GM18867 (cell line): ENCODE data around the gene PRSS38.

ENCODE experiments used
- ATAC-seq: cut with Tn5 transposase; IDR thresholded peaks from one replicate; pipeline ENCODE4 v1.9.1; 2021; ENCODE audit warnings: mild to moderate bottlenecking, moderate library complexity; ENCODE audit not compliant: unreplicated experiment

Gene PRSS38

DNA sequence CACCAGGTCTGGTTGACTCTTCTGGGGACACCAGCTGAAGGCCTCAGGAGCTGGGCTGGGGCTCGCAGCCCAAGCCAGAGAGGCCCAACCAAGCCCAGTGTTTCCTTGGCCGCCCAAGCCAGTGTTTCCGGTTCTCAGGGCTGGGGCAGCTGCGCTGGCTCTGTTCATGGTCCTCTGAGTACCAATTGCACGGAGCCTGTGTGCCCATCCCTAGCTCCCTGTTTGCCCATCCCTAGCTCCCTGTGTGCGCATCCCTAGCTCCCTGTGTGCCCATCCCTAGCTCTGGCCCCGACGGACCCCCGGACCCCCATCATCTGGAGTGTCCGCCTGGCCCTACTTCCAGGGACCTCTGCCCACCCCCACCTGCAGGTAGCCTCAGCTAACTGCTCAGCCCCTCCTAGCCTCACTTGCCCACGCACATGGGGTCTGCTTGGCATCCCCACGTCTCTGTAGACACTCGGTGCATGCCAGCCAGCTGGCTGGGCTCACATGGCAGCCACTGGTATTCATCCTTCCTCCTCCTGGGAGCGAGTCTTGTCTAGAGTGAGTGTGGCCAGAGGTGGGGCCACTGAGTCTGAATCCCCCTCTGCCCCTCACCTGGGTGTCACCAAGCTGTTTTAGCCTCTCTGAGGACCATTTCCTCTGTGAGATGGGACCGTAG, 68.3 kb downstream of the PRSS38 start:
- ATAC-seq: no peak

DNA sequence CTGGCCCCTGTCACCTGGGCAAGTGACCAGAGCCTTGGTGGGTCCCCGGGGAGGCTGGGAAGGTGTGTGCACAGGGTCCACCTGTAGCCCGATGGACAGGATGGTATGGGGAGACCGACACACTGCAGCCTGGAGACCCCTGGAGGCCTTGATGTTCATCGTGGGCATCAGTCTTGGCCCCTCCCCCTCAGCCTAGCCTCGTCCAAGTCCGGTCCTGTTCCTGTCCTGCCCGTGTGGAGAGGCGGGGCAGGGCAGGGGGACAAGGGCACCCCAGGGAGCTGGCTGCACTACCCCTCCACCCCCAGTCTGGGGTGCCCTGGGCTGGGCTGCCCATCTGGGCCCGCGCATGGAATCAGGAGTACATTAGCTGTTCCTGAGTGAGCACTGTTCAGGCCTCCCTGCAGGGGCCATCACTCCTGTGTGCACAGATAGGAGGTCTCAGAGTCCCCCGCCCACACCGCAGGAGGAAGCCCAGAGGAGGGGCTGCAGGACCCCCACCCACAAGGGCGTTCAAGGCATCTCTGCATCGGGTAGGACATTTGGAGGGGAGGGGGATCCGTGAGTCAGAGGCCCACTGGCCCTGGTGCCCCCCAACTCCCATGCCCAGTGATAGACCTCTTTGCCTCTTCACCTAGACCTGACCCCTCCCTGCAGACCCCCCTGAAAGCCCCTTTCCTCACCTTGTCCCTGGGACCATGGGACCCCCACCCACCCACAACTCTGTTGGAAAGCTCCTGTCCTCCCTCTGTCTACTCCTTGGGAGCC, 69.1 kb downstream of the PRSS38 start:
- ATAC-seq: no peak

DNA sequence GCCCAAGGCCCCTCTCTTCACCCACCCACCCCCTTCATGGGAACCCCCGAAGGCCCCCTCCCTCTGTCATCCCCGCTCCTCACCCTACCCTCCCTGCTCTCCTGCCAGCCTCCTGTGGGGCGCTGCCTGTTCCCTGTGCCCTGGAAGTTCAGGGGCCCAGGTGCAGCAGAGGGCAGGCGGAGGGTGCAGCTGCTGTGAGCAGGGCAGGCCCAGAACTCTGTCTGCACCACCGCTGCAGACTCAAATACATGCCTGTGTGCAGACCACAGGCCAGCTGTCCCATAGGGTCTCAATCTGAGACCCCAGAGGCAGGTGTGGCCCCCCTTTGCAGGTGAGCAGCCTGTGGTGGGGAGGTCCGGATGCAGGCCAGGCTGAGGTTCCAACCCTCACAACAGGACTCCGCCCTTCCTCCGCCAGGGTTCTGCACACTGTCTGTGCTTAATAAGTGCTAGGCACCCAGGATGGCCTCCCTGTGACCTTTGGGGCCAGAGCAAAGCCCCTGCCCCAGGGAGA, 69.7 kb downstream of the PRSS38 start:
- no peak for ATAC-seq

DNA sequence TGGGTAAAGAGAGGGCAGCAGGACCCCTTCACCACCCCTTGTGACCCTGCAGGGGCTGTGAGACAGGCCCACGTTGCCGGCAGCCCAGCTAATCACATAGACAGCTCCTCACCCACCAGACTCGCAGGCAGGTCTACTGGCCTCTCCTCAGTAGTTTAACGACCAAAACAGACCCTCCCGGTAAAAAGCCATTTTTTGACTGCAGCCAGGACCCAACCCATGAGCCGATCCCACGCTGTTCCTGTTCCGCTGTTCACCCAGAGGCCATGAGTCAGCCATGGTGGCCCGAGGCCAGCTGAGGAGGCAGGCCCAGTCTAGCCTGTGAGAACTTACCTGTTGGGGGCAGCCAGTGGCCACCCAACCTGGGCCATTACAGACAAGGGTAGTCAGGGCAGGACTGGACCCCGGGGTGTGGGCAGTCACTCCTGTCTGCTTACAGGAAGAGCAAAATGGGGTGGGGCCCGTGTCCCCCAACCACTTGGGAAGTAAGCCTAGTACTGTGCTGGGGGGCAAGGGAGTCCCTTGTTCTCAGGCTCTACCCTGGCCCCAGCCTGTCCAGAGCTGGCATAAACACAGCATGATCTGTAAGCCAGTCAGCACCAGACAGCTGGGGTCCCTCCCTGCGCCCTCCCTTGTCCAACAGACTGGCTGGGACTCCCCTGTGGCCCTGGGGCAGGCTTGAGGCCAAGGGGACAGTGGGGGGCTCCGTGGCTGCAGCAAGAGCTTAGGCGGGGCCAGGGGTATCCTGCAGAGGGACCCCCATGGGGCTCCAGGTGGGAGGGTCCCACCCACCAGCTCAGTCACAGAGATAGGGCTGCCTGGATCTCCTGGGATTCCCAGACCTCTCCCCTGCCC, 70.4 kb downstream of the PRSS38 start:
- no peak for ATAC-seq

DNA sequence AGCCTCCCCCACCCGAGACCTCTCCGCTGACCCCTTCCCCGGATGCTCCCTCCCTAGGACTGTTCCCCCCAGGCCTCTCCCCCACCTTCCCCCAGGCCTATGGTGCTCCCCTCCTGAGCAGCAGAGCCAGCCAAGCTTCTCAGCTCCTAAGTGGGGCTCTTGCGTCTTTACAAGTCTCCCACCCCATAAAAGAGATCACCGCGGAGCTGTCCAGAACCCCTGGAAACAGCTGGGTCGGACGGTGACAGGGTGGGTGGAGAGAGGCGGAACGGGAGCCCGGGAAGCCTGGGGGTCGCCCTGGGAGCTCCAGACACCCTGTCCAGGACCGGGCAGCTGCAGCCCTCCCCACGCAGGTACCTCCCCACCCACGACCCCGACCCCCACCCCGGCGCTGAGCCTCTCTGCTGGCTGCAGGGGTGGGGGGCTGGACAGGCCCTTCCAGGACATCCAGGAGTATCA, 71.1 kb downstream of the PRSS38 start:
- ATAC-seq: no peak

DNA sequence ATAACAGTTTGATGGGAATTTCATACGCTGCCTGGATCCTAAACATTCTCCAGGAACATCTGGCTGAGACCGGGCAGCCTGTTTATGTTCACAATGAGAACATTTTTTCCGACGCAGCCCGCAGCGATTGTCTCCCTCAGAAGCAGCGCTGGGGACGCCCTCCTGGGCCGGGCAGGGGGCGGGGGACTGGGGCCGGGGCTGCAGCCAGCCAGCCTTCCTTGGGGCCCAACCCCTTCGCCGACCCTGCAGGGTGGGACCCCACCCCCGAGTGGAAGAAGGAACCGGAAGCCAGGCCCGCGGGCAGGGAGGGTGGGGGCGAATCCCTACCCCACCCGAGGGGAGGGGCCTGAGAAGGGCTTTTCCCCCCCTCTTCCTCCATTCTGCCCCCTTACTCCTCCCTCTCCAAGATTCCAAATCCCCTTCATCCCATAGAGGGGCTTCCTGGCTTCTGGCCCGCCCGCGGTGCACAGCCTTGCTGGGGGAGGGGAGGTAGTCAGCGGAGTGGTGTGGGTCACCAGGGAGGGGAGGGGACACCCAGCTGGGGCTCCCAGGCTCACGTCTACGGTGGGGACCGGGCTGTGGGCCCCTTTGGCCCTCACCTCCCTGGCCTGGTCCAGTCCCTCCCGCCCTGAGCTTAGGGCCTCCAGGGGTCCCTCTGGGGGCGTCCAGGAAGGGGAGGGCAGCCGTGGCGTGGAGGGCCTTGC, 71.7 kb downstream of the PRSS38 start:
- no peak for ATAC-seq

DNA sequence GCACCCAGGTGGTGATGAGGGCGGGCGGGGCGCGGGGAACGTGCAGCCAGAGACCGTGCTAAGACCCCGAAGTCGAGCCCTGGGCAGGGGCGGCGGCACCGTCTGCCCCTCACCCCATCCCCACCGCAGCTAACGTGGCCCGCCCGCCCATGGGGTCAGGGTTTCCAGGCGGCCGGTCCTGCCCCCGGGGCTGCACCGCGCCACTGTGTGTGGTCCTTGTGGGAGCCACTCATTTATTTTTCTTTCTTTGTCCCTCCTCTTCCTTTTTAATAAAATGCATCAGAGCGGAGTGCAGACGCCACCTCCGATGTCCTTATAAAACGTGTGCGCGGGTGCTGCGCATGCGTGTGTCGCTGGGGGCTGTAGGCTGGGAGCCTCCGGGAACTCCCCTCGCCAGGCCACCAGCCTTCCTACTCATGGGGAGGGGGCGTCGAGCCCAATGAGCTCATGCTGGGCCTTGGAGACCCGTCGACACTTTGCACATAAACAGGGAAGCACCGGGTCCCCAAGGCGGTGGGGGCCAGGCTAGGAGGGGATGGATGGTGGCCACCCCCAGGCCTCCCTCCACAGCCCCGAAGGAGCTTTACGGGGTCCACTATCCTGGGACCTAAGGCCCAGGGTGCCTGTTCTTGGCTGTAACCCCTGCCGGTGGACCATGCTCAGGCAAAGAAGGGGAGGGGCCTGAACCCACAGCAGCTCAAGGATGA, 72.4 kb downstream of the PRSS38 start:
- ATAC-seq: no peak

DNA sequence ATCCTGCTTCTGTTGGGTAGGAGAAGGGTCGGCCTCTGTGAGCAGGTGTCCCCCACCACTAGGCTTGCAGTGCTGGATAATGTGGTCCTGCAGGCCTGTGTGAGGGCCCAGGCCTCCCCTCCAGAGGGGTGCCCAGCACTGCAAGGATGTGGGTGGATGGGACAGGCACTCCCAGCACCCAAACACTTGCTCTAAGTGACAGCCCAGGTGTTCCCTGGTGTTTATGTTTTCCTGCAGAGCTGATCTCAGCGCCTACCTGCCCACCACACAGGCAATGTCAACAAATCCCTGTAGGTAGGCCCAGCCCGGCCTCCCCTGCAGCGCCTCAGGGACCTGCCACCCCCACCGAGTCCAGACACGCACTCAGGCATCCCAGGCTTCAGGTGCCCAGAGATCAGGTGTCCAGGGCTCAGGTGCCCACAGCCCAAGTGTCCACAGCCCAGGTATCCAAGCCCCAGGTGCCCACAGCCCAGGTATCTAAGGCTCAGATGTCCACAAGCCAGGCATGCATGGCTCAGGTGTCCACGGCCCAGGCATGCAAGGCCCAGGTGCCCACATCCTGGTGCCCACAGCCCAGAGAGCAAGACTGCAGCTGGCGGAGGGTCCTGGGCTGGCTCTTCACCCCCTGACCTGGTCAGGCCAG, 73.0 kb downstream of the PRSS38 start:
- no peak for ATAC-seq

DNA sequence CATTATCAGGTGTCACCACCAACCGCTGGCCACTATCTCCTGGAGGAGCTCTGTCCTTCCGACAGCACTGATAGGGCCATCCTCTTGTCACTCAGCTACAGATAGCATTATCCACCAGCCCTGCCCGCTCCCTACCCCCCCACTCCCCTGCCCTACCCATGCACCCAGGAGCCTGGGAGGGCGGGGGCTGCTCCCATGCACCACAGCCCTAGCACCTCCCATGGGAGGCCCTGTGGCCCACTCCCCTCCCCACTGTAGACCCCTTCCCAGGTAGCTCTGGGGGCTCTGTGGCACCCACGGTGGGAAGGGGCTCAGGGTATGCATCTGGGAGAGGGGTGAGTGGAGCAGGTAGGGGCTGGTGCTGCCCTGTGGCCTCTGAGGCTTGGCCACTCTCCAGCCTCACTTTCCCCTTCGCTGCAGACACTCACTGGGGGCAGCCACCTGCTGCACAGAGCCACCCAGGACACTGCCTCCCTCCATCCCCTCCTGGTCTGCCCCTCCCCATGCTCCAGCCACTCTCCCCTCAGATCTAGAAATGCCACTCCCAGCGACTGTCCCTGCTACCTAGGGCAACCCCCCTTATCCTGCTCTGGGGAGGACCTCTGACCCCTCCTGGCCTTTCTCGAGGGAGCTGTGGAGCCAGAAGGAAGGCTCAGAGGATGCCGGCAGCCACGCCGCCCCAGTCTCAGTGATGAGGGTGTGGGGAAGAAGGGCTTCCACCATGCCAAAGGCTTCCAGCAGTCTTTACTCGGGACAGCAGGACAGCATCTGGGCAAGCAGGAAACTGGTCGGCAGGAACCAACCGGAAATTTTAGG, 73.8 kb downstream of the PRSS38 start:
- no peak for ATAC-seq

DNA sequence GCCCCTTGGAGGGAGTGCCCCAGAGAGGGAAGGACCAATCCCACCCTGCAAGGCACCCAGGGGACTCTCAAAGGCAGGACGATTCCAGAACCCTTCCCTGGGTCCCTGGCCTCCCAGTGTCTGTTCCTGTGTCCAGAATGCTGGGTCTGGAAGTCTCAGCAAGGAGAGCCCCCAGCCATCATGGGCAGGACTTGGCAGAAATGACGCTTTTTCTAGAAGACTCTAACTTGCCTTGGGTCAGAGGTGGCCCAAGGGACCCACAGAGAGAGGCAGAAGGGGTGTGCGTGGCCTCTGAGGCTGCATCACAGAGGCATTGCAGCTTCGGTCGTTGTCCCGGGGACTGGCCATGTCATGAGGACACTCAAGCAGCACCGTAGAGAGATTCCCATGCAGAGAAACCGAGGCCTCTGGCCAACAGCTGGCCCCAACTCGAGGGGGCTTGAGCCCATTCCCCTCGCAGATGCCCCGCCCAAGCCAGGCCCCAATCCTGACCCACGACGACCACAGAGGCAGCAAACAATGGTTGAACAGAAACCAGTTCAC, 74.5 kb downstream of the PRSS38 start:
- no peak for ATAC-seq

DNA sequence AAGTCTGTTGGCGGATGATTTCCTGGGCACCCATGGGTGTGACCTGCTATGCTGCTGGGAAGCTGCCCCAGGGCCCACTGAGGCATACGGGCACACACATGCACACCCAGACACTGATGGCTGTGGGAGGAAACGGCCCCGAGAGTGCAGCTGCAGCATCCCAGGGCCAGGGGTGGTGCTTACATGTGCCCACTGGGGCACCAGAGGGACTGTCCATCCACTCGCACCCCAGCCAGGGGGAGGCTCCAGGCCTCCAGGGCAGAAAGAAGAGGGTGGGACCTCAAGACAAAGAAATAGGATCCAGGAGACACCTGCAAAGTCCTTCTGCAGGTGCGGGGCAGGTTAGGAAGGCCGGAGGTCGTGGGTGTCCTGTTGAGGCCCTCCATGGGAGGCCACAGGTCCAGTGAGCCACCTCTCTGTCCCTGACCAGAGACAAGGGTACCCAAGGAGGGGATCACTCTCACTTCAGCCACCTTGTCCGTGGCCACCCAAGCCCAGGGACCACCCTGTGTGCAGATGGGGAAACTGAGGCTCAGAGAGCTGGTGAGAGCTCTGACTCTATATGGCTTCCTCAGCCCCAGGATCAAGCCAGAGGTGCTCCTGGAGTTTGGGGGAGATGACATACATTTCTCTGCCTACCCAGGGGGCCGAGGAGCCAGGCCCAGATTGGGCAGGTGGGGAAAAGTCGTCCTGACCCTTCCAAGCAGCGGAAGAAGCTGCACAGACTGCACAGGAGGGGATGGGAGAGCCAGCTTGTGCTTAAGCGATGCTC, 75.2 kb downstream of the PRSS38 start:
- ATAC-seq: no peak

DNA sequence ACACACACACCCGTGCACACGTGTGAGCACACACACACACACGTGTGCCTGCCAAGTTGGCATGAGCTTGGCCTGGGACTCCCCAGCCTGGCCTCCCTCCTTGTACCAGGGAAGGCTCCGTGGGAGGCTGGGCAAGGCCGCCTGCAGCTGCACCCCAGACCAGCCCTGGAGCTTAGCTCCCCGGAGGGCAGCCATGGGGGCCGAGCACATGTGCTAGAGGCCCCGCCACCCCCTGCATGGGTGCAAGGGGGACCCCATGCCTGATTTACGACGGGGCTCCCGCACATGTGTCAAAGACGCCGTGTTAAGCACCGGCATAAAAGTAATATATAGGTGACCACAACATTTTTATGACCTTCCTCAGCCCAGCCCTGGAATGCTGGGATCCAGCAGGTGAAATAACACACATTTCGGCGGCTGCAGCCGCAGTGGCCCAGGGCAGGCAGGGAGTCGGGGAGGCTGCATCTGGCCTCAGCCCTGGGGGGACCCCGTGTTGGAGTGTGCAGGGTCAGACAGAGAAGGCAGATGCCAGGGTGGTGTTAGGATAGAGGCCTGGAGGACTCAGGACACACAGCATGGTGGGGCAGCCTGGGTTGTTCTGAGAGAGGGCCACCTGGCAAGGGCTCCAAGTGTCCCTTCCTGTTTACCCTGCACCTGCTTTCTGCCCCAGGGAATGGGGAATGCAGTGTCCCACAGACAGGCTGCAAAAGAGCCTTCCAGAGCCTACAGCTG, 75.9 kb downstream of the PRSS38 start:
- ATAC-seq: no peak

DNA sequence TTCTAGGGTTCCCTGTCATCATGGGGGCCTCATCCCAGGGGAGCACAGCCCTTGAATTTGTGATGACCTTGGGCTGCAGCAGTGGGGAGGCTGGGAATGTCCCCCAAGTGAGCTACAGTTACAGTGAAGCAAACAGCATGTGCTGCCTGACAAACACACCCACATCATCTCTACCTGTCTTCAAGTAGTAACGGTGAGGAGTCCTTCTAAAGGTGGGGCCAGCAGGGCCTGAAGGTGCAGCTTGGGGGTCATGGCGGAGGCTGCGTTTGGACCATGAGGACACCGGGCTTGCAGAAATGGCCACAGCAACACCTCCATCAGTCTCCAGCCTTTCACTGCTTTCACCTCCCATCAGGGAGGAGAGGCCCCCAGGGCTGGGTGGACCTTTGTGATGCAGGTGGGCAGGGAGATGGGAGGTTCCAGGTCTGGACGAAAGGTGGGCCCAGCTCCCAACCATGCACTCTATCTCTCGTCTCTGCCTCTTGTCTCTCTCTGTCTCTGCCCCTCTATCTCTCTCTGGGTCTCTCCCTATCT, 76.5 kb downstream of the PRSS38 start:
- no peak for ATAC-seq

DNA sequence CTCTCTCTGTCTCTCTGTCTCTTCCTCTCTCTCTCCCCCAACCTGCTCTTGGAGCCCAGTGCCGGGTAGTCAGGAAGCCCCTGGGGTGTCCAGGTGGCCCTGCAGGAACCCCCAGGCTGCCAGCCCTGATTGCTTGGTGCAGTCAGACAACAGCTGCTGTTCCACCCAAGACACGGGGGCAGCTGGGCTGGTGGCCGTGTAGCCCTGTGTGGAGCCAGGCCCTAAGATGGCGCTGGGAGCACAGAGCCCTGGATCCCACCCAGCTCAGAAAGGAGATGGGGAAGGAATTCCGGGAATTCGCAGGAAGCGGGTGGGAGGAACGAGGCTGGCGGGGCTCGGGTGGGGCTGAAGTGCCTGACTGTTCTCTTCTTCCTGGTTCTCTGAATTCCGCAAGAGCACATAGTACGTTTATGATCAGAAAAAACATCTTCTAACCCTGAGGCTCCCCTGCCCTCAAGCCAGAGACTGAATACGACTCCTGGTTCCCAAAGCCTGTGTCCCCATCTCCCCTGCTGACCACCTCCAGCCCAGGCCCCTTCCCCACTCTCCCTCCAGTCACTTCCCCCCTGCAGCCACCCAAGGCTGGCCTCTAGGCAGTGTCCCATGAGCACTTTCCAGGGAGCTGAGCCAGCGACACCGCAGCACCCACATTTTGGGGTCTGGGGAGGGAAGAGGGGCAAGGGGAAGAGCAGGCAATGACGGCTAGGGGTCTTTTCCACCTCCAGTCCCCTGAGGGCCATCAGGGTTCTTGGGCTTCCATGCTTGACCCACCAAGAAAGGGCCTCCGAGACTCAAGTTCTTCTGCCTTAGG, 77.2 kb downstream of the PRSS38 start:
- ATAC-seq: no peak

DNA sequence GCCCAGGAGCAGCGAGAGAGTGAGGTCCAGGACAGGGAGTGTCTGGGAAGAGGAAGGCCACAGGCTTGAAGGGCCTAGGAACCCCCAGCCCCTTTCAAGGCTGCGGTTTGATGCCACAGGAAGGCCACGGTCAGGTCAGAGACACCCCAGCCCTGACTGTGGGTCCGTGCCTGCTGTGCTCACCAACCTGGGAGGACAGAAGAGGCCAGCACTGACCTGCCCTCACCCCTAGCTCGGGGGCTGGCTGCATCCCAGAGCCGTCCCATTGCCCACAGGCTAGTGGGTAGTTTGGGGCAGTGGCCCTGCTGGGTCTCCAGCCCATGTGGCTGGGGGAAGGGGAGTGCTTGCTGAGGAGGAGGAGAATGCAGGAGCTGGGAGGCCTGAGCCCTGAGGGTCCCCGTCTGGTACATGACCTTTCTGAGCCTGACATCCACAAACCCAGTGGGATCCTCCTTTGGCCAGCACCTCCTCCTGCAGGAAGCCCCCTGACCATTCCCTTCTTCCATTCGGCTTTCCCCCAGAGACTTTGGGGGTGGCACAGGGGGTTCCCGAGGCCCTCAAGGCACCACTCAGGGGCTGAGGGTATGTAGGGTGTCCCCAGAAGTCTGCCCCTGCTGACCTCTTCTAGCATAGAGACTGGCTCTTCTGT, 77.9 kb downstream of the PRSS38 start:
- no peak for ATAC-seq
